Prostate gland (tissue), 2 donors: ENCODE measurements around the gene STRN3.

ENCODE experiments used
- POLR2A ChIP-seq: fragments of 450-650 bp; IDR thresholded peaks from one replicate; pipeline ENCODE4 v1.6.1; 2016; ENCODE audit warnings: antibody characterized with exemption, mild to moderate bottlenecking
- POLR2AphosphoS5 ChIP-seq: sonication (generic); formaldehyde crosslinking; IDR thresholded peaks from one replicate; pipeline ENCODE4 v1.6.1; 2017; ENCODE audit warnings: antibody characterized with exemption
- TF ChIP-seq, protein P1 (sequence below), 4 experiments: fragments of 200-600 bp in 2 of 4; fragments of 450-650 bp in 2 of 4; sonication (generic) in 2 of 4; IDR thresholded peaks; 1 replicate in 3 of 4; 2 replicates in 1 of 4; pipeline ENCODE4 v1.5.1; 2016 to 2019; ENCODE audit warnings: antibody characterized with exemption in 4 of 4, mild to moderate bottlenecking in 2 of 4, moderate library complexity in 2 of 4

DNA sequence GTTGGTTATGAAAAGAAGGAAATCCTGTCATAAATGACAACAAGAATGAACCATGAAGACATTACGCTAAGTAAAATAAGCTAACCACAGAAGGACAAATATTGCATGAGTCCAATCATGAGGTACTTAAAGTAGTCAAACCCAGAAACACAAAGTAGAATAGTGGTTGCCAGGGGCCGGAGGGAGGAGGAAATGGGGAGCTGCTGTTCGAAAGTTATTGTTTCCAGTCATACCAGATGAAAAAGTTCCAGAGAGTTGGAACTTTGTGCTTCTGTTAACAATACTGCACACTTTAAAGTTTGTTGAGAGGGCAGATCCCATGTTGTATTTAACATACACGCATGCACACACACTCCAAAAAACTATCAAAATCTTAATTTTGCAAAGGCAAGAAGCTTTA, 82.5 kb downstream of the STRN3 start:
- TF ChIP-seq, protein P1, sequence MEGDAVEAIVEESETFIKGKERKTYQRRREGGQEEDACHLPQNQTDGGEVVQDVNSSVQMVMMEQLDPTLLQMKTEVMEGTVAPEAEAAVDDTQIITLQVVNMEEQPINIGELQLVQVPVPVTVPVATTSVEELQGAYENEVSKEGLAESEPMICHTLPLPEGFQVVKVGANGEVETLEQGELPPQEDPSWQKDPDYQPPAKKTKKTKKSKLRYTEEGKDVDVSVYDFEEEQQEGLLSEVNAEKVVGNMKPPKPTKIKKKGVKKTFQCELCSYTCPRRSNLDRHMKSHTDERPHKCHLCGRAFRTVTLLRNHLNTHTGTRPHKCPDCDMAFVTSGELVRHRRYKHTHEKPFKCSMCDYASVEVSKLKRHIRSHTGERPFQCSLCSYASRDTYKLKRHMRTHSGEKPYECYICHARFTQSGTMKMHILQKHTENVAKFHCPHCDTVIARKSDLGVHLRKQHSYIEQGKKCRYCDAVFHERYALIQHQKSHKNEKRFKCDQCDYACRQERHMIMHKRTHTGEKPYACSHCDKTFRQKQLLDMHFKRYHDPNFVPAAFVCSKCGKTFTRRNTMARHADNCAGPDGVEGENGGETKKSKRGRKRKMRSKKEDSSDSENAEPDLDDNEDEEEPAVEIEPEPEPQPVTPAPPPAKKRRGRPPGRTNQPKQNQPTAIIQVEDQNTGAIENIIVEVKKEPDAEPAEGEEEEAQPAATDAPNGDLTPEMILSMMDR (IDR thresholded peaks at IDR 0.05): no peak
- TF ChIP-seq POLR2A: no peak
- TF ChIP-seq POLR2AphosphoS5: no peak
